Epithelial cell of proximal tubule (primary cell): ENCODE results near the gene RADIL. TPM values are rescaled to one million over a fixed set of nuclear protein-coding genes. Genes with fewer than 3 reads are reported as not detected.
A peak's percentile ranks its signal among the peaks of the same experiment; 100 is the strongest.

ENCODE experiments used
- DNase-seq: peaks from one replicate; pipeline ENCODE4 v3.0.0-alpha.2; 2011; ENCODE audit warnings: low read depth
- H3K4me3 ChIP-seq: 2 replicates; pipeline ENCODE4 v1.5.1; 2011; ENCODE audit warnings: low read depth, mild to moderate bottlenecking, low read length
- total RNA-seq: library from RNA; depleted of rRNA; stranded (reverse); fragments of >200 nt; gene quantifications from 2 replicates; pipeline ENCODE4 v1.2.3, GENCODE V29; 2015
- TF ChIP-seq, protein P1 (sequence below): conservative IDR thresholded peaks from 2 replicates; pipeline ENCODE4 v1.5.1; 2012; ENCODE audit warnings: low read depth, mild to moderate bottlenecking, low read length

The RADIL gene
- total RNA-seq, 1 donor from 2014 or later = 2.4 TPM

DNA sequence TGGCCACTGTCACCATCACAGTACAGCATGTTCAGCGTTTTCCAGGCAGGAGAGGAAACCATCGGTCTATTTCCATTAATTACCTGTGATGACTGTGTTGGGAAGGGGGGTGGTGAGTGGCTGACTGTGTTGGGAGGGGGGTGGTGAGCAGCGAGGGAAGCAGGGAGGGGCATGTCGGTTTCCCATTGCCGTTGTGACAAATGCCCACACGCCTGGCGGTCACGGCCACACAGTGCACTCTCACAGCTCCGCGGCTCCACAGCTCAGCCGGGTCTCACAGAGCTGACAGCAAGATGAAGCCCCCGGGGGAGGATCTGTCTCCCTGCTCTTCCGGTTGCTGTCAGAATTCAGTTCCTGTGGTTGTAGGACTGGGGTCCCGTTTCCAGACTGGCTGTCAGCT lies 69.1 kb downstream of the RADIL start:
- no peak overlapping the region for H3K4me3 ChIP-seq
- TF ChIP-seq, protein P1, sequence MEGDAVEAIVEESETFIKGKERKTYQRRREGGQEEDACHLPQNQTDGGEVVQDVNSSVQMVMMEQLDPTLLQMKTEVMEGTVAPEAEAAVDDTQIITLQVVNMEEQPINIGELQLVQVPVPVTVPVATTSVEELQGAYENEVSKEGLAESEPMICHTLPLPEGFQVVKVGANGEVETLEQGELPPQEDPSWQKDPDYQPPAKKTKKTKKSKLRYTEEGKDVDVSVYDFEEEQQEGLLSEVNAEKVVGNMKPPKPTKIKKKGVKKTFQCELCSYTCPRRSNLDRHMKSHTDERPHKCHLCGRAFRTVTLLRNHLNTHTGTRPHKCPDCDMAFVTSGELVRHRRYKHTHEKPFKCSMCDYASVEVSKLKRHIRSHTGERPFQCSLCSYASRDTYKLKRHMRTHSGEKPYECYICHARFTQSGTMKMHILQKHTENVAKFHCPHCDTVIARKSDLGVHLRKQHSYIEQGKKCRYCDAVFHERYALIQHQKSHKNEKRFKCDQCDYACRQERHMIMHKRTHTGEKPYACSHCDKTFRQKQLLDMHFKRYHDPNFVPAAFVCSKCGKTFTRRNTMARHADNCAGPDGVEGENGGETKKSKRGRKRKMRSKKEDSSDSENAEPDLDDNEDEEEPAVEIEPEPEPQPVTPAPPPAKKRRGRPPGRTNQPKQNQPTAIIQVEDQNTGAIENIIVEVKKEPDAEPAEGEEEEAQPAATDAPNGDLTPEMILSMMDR = no peak
- DNase-seq = no peak

DNA sequence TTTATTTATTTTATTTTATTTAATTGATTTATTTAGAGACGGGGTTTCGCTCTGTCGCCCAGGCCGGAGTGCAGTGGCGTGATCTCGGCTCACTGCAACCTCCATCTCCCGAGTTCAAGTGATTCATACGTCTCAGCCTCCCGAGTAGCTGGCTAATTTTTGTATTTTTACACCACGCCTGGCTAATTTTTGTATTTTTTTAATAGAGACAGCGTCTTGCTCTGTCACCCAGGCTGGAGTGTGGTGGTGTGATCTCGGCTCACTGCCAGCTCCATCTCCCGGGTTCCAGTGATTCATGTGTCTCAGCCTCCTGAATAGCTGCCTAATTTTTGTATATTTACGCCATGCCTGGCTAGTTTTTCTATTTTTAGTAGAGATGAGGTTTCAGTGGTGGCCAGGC lies 73.8 kb downstream of the RADIL start:
- peak; percentile 31 for DNase-seq
- TF ChIP-seq, protein P1 = no peak

DNA sequence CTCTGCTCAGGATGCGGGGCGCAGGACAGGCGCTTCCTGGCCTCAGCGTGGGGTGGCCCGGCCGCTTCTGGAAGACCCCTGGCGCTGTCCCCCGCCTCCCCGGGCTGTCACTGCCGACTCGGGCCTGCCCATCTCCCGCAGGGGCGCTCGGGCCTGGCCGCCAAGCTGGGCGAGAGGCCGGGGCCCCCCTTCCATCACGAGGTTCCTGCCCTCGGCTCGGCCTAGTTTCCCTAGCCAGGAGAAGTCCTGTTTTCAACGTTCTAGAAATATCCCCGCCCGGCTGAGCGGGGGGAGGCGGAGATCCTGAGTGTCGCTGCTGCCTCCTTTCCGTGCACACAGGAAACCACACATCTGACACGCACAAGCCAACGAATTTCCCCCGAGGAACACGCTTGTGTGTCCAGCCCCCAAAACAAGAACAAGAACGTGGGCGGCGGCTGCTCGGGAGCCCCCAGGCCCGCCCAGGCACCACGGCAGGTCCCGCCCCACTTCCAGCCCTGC lies 74.4 kb downstream of the RADIL start:
- no peak for DNase-seq
- no peak overlapping the region for H3K4me3 ChIP-seq
- TF ChIP-seq, protein P1 = no peak

More for the DNA sequence above, 73.8 kb downstream of the RADIL start:
- H3K4me3 ChIP-seq = no peak overlapping the region

DNA sequence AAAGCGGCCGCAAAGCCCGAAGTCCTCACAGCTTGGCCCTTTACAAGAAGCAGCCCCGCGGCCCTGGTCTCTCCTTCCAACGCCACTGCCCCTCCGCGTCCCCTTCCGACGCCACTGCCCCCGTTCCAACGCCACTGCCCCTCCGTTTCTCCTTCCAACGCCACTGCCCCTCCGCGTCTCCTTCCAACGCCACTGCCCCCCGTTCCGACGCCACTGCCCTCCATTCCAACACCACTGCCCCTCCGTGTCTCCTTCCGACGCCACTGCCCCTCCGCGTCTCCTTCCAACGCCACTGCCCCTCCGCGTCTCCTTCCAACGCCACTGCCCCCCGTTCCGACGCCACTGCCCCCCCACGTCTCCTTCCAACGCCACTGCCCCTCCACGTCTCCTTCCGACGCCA lies 75.0 kb downstream of the RADIL start:
- no peak for DNase-seq
- no peak overlapping the region for H3K4me3 ChIP-seq
- TF ChIP-seq, protein P1 = no peak

DNA sequence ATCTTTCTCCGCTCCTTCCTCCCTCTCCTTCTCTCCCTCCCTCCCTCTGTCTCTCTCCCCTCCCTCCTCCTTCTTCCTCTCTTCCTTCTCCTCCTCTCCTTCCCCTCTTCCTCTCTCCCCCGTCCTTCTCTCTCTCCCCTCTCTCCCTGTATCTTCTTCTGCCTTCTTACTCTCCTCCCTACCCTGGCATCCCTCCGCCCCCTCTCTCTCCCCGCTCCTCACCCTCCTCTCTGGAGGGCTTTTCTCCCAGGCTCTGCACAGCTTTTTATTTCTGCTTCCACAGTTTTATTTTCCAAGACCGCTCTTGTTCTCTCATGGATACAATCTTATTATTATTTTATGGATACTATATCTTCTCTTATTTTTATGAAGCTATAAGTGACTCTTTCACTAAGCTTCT lies 75.5 kb downstream of the RADIL start:
- no peak for DNase-seq
- no peak overlapping the region for H3K4me3 ChIP-seq
- TF ChIP-seq, protein P1 = no peak

DNA sequence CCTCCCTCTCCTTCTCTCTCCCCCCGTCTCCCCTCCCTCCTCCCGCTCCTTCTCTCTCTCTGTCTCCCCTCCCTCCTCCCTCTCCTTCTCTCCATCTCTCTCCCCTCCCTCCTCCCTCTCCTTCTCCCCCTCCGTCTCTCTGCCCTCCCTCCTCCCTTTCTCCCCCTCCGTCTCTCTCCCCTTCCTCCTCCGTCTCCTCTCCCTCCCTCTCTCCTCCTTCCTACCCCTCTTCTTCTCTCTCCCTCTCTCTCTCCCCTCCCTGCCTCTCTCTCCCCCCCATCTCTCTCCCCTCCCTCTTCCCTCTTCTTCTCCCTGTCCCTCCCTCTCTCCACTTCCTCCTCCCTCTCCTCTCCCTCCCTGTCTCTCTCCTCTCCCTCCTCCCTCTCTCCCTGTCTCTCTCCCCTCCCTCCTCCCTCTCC lies 75.9 kb downstream of the RADIL start:
- TF ChIP-seq, protein P1 = no peak
- no peak for DNase-seq
- no peak overlapping the region for H3K4me3 ChIP-seq

DNA sequence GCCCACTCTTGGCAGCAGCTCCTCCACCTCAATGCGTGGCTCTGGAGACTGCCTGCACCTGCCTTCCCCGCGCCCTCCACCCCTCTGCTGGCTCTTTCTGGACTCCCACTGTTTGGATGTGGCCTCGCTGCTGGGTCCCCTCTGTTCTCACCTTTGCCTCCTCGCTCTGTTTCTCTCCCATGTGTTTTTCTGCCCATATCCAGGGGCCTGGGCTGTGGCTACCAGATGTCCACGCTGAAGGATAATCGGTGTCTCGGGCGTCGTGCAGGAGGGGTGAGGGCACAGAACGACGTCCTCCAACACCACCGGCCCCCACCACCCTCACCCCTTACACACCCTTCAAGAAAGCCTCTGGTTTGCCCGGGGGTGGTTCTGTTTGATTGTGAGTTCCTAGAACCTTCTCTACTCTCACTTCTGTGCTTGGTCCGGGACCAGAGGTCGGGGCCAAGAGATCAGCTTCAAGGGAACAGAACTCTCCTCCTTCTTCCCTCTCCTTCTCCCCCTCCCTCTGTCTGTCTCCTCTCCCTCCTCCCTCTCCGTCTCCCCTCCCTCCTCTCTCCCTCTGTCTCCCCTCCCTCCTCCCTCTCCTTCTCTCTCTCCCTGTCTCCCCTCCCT lies 76.4 kb downstream of the RADIL start:
- no peak overlapping the region for H3K4me3 ChIP-seq
- DNase-seq = no peak
- TF ChIP-seq, protein P1 = no peak
